Left lobe of liver (tissue), 2 donors: ENCODE measurements around the gene JMJD1C. TPM values are rescaled to one million over a fixed set of nuclear protein-coding genes. Genes with fewer than 3 reads are reported as not detected.
"Not testable (repeated sequence)": the region's sequence is repeated elsewhere in the genome, so short reads cannot be mapped to it uniquely, and the experiment has no call there.

ENCODE experiments used
- ATAC-seq: fragments of 200-7000 bp; cut with Tn5 transposase; one replicate; pipeline ENCODE4 v1.9.1; 2020; ENCODE audit warnings: mild to moderate bottlenecking, moderate library complexity
- DNase-seq: peaks from one replicate; pipeline ENCODE4 v3.0.0-alpha.2; 2020; ENCODE audit warnings: low spot score
- total RNA-seq: library from RNA; stranded (reverse); gene quantifications from one replicate; pipeline ENCODE4 v1.2.1, GENCODE V29; 2021
- donor health status: DM: no; HTN: no; CAD: no; lungs with moderate emphysema.
- donor health status: DM: no; HTN: yes; CAD: no.

Gene JMJD1C
- total RNA-seq, 1 donor from 2014 or later = 32.0 TPM

- ATAC-seq (no peak), DNase-seq (no peak)
These were observed 266.1 kb downstream of the JMJD1C start for GRCh38 chr10:63199716-63200115.

DNA sequence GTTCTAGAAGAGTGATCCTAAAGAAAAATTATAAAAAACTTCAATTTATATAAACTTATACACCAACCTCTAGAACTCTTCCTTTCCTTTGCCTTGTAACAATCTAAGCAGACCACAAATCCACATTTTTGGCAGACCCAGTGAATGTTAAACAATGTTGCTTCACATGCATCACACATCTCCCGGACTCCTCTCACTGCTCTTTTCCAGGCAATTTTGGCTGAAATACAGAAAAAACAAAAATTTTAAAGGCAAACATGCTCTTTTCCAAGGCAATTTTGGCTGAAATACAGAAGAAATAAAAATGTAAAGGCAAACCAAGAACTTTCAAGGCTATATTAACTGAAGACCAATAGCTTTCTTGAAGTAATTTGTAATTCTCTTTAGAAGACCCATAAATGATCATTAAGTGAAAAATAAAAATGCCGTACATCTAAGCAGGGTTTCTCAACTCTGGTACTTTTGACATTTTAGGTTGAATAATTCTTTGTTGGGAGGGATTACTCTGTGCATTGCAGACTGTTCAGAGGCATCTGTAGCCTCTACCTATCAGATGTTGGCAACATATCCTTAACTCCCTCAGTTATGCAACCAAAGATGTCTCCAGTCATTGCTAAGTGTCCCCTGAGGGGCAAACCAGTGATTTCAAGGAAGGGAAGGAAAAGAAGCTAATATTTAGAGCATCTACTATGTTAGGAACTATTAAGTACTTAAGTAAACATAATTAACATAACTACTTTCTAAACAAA is 268.3 kb downstream of the JMJD1C start:
- DNase-seq (no peak), ATAC-seq (peak; percentile 76)

GRCh38 chr10:63192826-63193225 is 273.0 kb downstream of the JMJD1C start:
- DNase-seq = no peak
- no peak for ATAC-seq

DNA sequence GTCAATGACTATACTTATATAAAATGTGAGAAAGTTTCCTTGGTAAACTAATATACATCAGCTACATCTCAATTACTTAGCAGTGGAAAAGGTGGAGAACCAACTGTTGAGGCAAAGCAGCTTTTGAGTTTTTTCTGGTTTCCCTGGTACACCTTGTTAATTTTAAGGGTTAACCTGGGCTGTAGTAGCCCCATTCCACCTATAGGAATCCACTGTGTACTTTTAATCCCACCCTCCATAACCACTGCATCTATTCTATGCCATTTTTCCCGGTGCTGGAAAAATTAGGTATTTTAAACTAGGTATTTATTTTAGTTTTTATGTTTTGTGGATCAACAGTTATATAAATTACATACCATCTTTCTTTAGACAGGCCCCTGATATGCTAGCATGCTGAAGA is 290.2 kb downstream of the JMJD1C start:
- ATAC-seq = no peak
- DNase-seq = no peak

DNA sequence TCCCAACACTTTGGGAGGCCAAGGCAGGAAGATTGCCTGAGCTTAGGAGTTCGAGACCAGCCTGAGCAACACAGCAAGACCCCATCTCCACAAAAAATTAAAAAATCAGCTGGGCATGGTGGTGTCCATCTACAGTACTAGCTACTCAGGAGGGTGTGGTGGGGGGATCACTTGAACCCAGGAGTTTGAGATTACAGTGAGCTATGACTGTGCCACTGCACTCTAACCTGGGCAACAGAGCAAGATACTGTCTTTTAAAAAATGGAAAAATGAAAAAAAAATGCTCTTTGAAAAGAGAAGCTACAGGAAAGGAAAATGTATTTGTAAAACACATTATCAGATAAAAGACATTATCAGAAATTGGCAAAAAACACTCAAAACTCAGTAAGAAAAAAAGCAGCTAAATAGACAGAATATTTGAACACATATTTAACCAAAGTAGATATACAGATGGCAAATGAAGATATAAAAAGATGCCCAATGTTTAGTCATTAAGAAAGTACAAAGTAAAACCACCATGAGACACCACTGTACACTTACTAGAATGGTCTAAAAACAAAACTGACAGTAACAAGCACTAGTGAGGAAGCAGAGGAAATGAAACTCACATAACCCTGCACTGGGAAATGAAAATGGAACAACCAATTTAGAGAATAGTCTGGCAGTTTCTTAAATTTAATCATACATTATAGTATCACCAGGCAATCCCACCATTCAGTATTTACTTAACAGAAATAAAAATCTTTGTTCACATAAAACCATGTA is 292.1 kb downstream of the JMJD1C start:
- DNase-seq (no peak), ATAC-seq (no peak)

DNA sequence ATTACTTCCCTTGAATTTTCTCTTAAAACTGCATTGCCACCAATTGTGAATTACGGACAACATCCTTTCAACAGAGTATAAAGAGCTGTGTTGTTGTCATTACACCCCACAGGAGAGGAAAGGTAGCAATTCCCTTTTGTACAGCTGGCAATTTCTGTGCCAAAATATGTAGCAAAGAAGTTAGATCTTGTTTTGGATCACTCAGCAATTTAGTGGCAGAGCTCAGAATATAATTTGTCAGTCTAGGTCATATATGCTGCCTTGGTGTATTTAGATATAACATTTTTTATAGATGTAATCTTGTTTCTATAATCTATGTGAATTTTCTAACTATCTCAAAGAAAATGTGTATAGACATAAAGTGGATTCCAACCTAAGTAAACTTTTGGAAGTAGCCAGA is 293.9 kb downstream of the JMJD1C start:
- no peak for ATAC-seq
- no peak for DNase-seq

DNA sequence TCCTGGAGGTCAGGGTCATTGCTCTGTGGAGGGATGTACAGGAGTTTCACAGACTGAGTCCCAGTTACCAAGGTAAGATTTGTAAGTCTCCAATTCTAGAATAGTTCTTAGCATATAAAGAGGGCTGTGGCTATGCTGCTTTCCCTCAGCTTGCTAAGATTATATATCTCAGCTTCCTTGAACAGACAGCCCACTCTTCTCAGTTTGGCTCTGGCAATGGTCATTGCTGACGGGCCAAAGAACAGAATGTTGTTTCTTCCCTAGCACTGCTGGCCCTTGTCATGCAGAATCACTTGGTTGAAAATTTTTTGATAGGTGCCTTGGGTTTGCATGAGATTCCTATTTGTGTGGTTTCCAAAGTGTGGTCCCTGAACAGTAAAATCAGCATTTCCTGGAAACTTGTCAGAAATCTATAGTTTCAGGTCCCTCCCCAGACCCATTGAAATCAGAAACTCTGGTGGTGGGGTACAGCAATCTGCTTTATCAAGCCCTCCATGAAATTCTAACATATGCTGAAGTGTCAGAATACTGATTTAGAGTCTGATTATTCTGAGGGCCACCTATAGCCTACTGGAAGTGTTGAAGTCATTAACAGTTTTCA is 294.4 kb downstream of the JMJD1C start:
- DNase-seq (no peak), ATAC-seq (no peak)

GRCh38 chr10:63169624-63170023 is 296.2 kb downstream of the JMJD1C start:
- DNase-seq = no peak
- ATAC-seq = no peak

GRCh38 chr10:63168821-63169462 is 296.8 kb downstream of the JMJD1C start:
- peak; percentile 69 for ATAC-seq

DNA sequence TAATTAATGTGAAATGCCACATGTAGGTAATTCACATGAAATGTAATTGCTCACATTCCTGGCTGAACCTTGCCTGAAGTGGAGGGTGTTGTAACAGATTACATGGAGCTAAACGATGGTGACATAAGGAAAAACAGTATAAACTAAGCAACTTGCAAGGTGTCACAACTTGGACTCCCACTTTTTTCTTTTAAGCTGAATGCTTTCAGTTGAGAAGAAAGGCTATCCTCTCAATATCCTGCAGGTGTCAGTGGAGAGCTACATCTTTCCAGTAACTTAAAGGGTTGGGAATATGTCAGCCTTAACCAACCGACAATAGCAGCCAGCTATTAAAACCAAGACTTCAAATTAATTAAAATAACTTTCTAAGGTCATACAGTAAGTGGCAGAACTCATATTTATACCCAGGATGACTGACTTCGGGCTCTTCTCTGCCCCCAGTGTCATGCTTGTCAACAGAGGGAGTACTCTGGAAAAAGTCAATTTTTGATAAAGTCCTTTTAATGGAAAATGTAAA is 299.0 kb downstream of the JMJD1C start:
- ATAC-seq (peak; percentile 76), DNase-seq (no peak)

More at GRCh38 chr10:63168821-63169462, 296.8 kb downstream of the JMJD1C start:
- DNase-seq = no peak

DNA sequence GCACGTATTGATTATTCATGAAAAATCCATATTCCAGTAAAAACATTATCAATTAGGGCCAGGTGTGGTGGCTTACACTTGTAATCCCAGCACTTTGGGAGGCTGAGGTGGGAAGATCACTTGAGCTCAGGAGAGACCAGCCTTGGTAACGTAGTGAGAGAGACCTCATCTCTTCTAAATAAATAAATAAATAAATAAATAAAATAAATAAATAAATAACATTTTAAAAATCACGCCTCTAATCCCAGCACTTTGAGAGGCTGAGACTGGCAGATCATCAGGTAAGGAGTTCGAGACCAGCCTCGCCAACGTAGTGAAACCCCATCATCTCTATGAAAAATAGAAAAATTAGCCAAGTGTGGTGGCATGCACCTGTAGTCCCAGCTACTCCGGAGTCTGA is 300.5 kb downstream of the JMJD1C start:
- DNase-seq (no peak), ATAC-seq (no peak)

DNA sequence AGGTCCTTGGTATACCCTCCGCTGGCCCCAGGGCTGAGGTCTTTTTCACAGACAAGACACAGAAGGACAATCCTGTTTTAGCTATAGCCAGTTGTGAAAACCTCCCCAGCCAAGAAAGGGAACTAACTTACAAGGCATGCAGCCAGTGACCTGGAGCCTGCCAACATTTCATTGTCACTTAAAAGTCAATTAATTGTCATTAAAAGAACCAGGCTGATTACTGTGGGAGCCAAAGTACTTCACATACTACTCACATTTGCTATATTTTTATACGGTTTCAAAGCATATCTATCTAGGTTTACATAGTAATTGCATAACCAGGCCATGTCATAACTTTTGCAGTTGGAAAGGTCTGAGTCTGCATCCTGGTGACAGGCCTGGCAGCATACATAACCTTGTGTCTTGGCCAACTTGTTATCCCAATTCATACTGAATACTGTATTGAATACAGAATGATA is 301.6 kb downstream of the JMJD1C start:
- DNase-seq = peak; percentile 51

DNA sequence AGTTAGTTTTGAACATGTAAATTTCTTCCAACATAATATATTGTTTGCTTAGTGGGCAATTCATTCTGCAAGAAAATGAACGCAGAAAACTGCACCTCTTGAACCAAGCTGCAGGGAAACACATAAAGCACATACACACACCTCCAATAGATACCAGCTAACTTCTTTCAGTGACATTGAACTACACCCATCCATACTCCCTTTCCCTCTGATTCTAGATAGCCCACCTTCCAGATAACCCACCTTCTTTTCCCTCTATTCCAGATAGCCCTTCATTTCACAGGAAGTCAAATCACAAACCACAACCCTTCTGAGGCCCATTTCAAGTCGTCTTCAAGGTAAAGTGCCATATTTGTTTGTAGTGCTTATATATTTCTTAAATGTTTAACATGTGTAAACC is 304.2 kb downstream of the JMJD1C start:
- DNase-seq = no peak
- ATAC-seq = no peak

More for the DNA sequence above, 301.6 kb downstream of the JMJD1C start:
- peak; percentile 80 for ATAC-seq

DNA sequence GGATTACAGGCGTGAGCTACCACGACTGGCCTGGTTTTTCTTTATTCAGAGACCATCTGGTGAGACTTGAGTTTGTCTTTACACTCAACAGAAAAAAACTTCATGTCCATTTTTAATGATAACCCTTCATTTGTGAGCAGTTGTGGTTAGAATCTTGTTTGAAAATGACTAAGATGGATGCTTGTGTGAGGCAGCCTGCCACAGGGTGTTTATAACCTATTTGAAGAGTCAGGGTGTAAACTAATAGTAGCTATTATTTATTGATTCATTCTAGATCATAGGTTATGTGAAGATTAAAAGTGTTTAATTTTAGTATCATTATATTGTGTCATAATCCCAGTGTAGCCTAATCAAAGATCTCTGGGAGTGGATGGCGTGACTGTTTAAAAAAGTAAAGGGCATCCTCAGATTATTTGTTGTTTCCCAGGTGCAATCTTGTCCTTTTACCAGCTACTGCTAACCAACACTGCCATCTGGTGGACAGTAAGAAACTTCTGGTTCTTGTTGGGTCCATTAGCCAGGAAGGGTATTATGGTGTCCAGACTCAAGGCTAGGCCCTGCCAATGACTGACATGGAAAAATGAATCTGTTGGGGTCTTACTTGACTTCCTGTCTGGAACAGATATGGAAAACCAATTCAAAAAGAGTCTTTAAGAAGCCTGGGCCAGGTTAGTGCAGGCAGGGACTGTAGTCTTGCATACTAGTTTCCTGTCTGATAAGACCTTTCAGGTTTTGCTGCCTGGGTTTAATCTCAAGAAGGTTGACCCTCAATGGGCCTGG is 307.7 kb downstream of the JMJD1C start:
- no peak for DNase-seq
- peak; percentile 96 for ATAC-seq

GRCh38 chr10:63156236-63156635 is 309.5 kb downstream of the JMJD1C start:
- DNase-seq = no peak
- no peak for ATAC-seq

DNA sequence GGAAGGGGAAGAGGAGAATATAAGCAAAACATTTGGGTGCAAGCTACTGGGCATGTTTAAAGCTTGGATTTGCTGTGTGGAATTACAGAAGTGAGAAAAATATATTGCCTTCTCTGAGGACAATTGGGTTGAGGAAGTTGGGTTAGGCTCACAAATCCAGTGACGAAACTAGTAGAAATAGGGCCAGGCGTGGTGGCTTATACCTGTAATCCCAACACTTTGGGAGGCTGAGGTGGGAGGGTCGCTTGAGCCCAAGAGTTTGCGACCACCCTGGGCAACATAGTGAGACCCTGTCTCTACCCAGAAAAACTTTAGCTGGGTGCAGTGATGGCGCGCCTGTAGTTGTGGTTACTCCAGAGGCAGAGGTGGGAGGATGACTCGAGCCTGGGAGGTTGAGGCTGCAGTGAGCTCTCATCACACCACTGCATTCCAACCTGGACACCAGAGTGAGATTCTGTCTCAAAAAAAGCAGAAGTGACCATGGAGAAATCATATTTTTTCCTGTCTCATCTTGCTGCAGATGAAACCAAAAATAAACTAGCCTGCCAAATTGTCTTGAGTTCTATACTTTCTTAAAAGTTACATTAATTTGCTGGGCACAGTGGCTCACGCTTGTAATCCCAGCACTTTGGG is 310.3 kb downstream of the JMJD1C start:
- DNase-seq (no peak), ATAC-seq (no peak)

GRCh38 chr10:63154546-63155387 is 311.0 kb downstream of the JMJD1C start:
- ATAC-seq = no peak

DNA sequence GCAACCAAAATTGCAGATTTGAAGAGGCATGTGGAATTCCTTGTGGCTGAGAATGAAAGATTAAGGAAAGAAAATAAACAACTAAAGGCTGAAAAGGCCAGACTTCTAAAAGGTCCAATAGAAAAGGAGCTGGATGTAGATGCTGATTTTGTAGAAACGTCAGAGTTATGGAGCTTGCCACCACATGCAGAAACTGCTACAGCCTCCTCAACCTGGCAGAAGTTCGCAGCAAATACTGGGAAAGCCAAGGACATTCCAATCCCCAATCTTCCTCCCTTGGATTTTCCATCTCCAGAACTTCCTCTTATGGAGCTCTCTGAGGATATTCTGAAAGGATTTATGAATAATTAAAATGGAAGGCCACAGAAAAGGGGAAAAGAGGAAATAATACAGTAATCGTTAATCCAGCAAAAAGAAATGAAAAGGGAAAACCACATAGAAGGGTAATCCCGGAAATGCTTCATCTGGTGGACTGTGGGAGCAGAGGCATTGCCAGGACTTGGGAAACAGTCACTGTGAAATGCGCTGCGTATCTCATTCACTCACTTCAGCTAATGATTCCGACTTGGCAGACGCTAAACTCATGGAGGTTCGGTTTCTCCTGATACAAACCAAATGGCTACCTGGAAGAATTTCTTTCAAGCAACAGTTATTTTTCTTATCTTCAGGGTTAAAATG is 311.8 kb downstream of the JMJD1C start:
- DNase-seq, ATAC-seq: not testable (repeated sequence)

More at GRCh38 chr10:63154546-63155387, 311.0 kb downstream of the JMJD1C start:
- no peak for DNase-seq
